Testis (tissue), 3 donors: ENCODE results near the gene SPINK8. TPM values are rescaled to one million over a fixed set of nuclear protein-coding genes. Genes with fewer than 3 reads are reported as not detected.

Experiments used
- DNase-seq: peaks from one replicate; pipeline ENCODE4 v3.0.0-alpha.2; 2019
- H3K27ac ChIP-seq, 2 donors: fragments of 200-600 bp; sonication (generic); one replicate each; pipeline ENCODE4 v1.5.1; 2019
- H3K27me3 ChIP-seq: fragments of 200-600 bp; sonication (generic); one replicate; pipeline ENCODE4 v1.5.1; 2019
- H3K36me3 ChIP-seq: fragments of 200-600 bp; sonication (generic); one replicate; pipeline ENCODE4 v1.5.1; 2017; ENCODE audit warnings: low read depth; ENCODE audit errors: missing control alignments
- H3K4me1 ChIP-seq: fragments of 200-600 bp; sonication (generic); one replicate; pipeline ENCODE4 v1.5.1; 2019
- H3K4me3 ChIP-seq, 2 donors: fragments of 200-600 bp; sonication (generic); one replicate each; pipeline ENCODE4 v1.5.1; 2017 to 2019
- H3K9me3 ChIP-seq: fragments of 200-600 bp; sonication (generic); one replicate; pipeline ENCODE4 v1.5.1; 2017
- CTCF ChIP-seq, 3 experiments: fragments of 450-650 bp in 2 of 3; fragments of 200-600 bp in 1 of 3; sonication (generic) in 1 of 3; IDR thresholded peaks; one replicate each; pipeline ENCODE4 v1.5.1; 2016 to 2019; ENCODE audit warnings: antibody characterized with exemption in 3 of 3, mild to moderate bottlenecking in 2 of 3, moderate library complexity in 1 of 3
- POLR2A ChIP-seq: fragments of 450-650 bp; IDR thresholded peaks from one replicate; pipeline ENCODE4 v1.6.1; 2017; ENCODE audit warnings: antibody characterized with exemption, mild to moderate bottlenecking, moderate library complexity
- WGBS, 2 donors: methylation state at CpG; one replicate each; pipeline ENCODE4 v1.1.5; 2018; 5-methylcytosine and 5-hydroxymethylcytosine counted together
- intact Hi-C: fragments of 100-400 bp; cut with DNase I; formaldehyde crosslinking; loops from one replicate; pipeline ENCODE4 v1.15.1; 2023; ENCODE audit warnings: low total_unique reads
- polyA plus RNA-seq: library from polyadenylated mRNA; stranded (reverse); fragments of 350-450 nt; fragmentation: Illumina TruSeq; extraction: RNeasy Lipid Tissue Mini Kit (QIAGEN cat#74804); gene quantifications from one replicate; pipeline ENCODE4 v1.2.3, GENCODE V29; 2014; ENCODE audit warnings: low read depth, low replicate concordance; ENCODE audit not compliant: insufficient read depth
- total RNA-seq, 2 donors: library from RNA; depleted of rRNA; stranded (reverse); fragments of >200 nt; gene quantifications; one replicate each; pipeline ENCODE4 v1.2.3, GENCODE V29; 2016

The SPINK8 gene
- total and polyA plus RNA-seq, 3 donors from 2014 or later = not detected

- no peaks in the 10 kb centered on the region for H3K36me3 ChIP-seq
- H3K4me3 ChIP-seq = no peak overlapping the region
- H3K9me3 ChIP-seq = no peaks in the 10 kb centered on the region
- H3K27ac ChIP-seq = no peak overlapping the region
- DNase-seq = no peak
- intact Hi-C loops = no loop called here
- 73 to 76% methylated on average over 7 of the region's 7 CpGs for WGBS, 2 donors
- no peaks in the 10 kb centered on the region for H3K27me3 ChIP-seq
- H3K4me1 ChIP-seq = peaks cover 6% of the 10 kb centered on the region
- TF ChIP-seq CTCF (IDR thresholded peaks at IDR 0.05) (no peak), POLR2A (no peak)
Observed at GRCh38 chr3:48369693-48370332, 36.4 kb upstream of the SPINK8 start.

- H3K4me3 ChIP-seq = no peak overlapping the region
- no peak for DNase-seq
- H3K27ac ChIP-seq = no peak overlapping the region
- TF ChIP-seq CTCF (IDR thresholded peaks at IDR 0.05) (no peak), POLR2A (no peak)
- no peaks in the 10 kb centered on the region for H3K9me3 ChIP-seq
- no peaks in the 10 kb centered on the region for H3K36me3 ChIP-seq
- intact Hi-C loops = no loop called here
- no peaks in the 10 kb centered on the region for H3K4me1 ChIP-seq
- no peaks in the 10 kb centered on the region for H3K27me3 ChIP-seq
Observed at GRCh38 chr3:48367201-48367600, 33.7 kb upstream of the SPINK8 start.

GRCh38 chr3:48364840-48365239 is 31.4 kb upstream of the SPINK8 start:
- Histone ChIP-seq H3K9me3 (no peaks in the 10 kb centered on the region), H3K27me3 (no peaks in the 10 kb centered on the region), H3K36me3 (no peaks in the 10 kb centered on the region), H3K4me3 (no peak overlapping the region), H3K4me1 (no peaks in the 10 kb centered on the region), H3K27ac (no peak overlapping the region)
- no peak for DNase-seq
- TF ChIP-seq POLR2A (no peak), CTCF (IDR thresholded peaks at IDR 0.05) (no peak)
- 82 to 88% methylated on average over 1 of the region's 1 CpG for WGBS, 2 donors
- intact Hi-C loops = no loop called here

- no peak overlapping the region for H3K4me3 ChIP-seq
- H3K36me3 ChIP-seq = no peaks in the 10 kb centered on the region
- no peak overlapping the region for H3K27ac ChIP-seq
- no peak for TF ChIP-seq CTCF (IDR thresholded peaks at IDR 0.05)
- no peak for TF ChIP-seq POLR2A
- no peaks in the 10 kb centered on the region for H3K27me3 ChIP-seq
- DNase-seq = no peak
- no peaks in the 10 kb centered on the region for H3K4me1 ChIP-seq
- intact Hi-C loops = no loop called here
- H3K9me3 ChIP-seq = no peaks in the 10 kb centered on the region
Observed at GRCh38 chr3:48361928-48362327, 28.5 kb upstream of the SPINK8 start.

GRCh38 chr3:48356419-48356818 is 23.0 kb upstream of the SPINK8 start:
- intact Hi-C loops = no loop called here
- no peaks in the 10 kb centered on the region for H3K9me3 ChIP-seq
- WGBS, 2 donors = 81 to 93% methylated on average over 1 of the region's 1 CpG
- TF ChIP-seq POLR2A = no peak
- TF ChIP-seq CTCF (IDR thresholded peaks at IDR 0.05) = no peak
- no peaks in the 10 kb centered on the region for H3K36me3 ChIP-seq
- no peak for DNase-seq
- H3K27ac ChIP-seq = no peak overlapping the region
- no peaks in the 10 kb centered on the region for H3K4me1 ChIP-seq
- no peak overlapping the region for H3K4me3 ChIP-seq
- H3K27me3 ChIP-seq = no peaks in the 10 kb centered on the region
